GM21529 (cell line): Measurements from ENCODE around the gene CA5B.
"Not testable (repeated sequence)": the region's sequence is repeated elsewhere in the genome, so short reads cannot be mapped to it uniquely, and the experiment has no call there.

Source experiments
- ATAC-seq: cut with Tn5 transposase; IDR thresholded peaks from one replicate; pipeline ENCODE4 v1.9.1; 2021; ENCODE audit not compliant: unreplicated experiment

The CA5B gene, protein sequence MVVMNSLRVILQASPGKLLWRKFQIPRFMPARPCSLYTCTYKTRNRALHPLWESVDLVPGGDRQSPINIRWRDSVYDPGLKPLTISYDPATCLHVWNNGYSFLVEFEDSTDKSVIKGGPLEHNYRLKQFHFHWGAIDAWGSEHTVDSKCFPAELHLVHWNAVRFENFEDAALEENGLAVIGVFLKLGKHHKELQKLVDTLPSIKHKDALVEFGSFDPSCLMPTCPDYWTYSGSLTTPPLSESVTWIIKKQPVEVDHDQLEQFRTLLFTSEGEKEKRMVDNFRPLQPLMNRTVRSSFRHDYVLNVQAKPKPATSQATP

DNA sequence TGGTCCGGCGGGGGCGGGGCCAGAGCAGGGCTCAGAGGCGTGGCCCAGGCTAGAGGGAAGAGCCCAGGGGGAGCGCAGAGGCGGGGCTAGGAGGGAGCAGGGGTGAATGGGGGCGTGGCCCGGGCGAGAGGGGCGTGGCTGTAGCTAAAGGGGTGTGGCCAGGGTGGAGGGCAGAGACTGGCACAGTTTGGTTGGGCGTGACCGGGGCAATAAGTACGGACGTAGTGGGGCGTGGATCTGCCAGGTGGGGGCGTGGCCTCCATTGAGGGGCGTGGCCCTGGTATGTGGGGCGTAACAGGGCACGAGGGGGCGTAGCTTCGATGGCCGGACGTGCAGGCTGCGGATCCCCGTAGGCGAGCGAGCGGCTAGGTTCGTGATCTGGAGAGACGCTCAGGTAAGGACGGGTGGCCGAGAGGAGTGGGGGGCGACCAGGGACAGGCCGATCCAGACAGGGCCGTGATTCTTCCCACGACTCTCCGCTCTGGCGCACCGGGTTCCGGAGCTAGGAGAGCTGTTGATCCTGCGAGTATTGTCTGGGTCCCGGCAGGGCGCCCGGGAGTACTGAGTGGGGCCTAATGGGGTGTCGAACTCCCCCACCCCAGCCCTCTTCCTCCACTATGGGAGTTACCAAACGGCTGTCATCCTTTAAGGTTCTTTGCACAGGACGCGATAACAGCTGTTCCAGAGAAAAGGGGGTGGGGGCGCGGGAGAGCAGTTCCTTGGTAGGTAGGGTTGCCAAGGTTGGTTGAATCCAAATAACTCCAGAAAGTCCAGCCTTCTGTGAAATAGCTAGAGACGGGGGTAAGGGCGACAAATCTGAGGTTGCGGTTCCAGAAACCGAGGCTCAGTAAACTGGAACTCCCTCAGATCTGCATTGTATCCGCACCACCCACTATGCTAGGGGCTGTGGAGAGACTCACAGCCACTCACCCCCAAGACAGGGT, at the start of gene CA5B:
Gene CA5B (plus strand): TSS at position 312 of the 944 bp plus-strand sequence. CDS start 11,754 bp downstream, outside the sequence.
- ATAC-seq, result peak; percentile 94

DNA sequence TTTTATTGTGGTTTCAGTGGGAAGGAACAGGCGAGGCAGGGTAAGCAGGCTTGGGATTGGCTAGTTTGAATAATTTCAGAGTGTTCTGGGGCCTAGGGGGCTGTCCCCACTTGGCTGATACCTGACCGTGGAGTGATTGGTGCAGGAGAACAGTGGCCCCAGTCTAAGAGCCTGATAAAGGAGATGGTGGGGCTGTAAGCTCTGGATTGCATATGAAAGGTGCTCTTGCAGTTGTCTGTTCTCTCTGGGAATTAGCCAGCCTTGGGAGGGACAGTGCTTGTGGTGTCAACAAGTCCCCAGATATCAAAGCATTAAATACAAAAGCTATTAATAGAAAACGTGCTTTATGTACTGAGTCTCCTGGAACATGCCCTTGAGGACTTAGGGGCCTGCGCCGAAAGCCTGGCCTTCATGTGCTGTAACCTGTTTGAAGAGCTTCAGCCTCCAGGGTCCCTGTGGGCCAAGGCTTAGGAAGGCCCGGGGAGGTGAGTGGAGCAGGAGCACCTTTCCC, 43.1 kb upstream of the CA5B start:
- ATAC-seq, result no peak

DNA sequence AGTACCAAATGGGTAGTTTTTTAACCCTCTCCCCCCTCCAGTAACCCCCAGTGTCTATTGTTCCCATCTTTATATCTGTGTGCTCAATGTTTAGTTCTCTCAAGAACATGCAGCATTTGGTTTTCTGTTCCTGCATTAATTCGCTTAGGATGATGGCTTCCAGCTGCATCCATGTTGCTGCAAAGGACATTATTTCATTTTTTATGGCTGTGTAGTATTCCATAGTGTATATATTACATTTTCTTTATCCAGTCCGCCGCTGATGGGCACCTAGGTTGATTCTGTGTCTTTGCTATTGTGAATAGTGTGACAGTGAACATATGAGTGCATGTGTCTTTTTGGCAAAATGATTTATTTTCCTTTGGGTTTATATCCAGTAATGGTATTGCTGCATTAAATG, 41.6 kb upstream of the CA5B start:
- no peak for ATAC-seq

DNA sequence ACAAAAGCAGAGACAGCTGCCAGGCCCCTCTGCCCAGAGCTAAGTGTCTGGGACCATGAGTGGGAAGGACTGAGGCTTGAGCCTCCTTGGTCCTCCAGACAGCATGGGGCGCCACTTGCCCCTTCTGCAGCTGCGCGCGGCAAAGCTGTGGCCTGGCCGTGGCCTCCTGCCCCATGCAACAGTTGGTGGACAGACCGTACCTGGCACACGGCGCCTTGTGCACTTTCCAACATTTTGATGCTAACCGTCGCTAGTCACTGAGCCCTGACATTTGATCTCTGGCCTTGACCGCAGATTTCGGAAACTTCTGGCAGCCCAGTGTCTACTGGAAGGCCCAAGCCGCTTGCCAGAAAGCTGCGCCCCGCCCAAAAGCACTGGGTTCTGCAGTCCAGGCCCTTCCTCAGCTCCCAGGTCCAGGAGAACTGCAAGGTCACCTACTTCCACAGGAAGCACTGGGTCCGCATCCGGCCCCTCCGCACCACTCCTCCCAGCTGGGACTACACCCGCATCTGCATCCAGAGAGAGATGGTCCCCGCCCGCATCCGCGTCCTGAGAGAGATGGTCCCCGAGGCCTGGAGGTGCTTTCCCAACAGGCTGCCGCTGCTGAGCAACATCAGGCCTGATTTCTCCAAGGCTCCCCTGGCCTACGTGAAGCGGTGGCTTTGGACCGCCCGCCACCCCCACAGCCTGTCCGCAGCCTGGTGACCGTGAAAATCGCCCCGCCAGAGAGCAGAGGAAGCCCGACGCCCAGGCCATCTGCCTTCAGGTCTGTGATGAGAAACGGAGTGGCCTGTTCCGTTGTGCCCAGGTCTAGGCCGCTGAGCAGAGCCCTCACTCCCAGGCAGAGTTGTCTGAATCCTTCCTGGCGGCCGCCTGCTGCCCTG, 35.3 kb upstream of the CA5B start:
- no peak for ATAC-seq

DNA sequence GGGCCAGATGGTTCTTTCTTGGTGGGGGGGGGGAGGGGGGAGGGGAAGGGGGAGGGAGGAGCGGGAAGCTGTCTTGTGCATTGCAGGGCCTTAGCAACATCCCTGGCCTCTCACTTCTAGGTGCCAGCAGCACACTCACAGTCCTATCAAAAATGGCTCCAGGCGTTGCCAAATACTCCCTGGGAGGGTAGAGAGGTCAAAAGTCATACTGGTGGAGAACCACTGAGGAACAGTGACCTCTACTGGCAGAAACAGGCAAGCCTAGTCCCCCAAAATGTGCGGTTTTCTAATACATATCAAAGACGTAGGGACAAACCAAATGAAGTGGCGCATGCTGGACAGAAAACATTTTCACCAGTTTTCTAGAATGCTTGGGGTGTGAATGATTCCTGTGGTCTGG, 34.3 kb upstream of the CA5B start:
- ATAC-seq, result peak; percentile 71

DNA sequence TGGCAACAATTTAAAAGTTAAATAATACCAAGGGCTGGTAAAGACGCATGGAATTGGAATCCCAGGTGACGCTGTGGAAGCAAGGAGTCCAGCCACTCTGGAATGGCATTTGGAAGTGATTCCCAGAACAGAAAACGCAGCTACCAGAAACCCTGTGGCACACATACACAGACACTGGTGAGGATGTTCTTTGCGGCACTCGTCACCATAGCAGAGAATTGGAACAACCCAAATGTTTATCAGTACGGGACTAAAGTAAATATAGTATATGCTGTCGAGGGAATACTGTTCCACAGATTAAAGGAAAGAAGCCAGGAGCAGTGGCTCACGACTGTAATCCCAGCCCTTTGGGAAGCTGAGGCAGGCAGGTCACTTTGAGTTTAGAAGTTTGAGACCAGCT, 33.8 kb upstream of the CA5B start:
- not testable (repeated sequence) for ATAC-seq

DNA sequence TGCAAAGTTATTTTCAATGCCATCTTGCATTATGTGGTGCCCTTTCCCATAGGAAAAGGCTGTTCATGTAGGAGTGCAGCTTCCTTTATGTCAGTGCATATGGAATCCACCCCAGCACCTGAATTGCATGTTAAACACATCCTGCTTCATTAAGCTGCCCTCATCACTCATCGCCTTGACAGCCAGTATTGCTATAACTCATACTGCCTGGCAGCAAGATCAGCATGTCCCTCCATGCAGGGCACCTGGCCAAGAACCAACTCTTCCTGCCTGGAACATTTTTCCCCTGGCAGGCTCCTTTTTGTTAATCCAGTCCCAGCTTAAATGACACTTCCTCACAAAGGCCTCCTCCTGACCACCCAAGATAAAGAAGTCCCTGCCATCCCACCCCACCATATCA, 23.5 kb upstream of the CA5B start:
- no peak for ATAC-seq

DNA sequence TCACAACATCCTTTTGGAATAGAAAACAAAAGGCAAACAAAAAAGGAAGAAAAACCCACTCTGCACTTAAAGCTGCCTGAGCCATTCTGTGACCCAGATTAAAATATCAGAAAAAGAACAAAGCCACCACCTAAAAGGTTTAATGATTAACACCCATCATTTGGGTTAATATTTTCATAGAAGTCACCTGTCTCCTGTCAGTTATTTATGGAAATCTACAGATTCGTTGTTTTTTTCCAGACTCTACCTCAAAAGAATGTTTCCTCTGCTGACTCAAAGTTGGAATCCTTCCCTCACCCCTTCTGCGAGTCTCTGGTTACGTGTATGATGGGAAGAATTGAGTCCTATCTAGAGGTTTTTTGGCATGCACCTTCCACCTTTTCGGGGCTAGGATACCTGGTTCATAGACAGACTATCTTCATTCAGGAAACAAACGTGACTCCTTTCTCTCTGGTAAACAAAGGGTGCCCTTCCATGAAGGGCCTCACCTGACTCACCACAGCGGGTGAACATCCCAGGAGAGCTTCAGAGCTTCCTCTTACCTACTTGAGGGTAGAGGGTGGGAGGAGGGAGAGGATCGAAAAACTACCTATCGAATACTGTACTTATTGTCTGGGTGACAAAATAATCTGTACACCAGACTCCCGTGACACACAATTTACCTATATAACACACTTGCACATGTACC, 19.6 kb upstream of the CA5B start:
- ATAC-seq, result no peak

DNA sequence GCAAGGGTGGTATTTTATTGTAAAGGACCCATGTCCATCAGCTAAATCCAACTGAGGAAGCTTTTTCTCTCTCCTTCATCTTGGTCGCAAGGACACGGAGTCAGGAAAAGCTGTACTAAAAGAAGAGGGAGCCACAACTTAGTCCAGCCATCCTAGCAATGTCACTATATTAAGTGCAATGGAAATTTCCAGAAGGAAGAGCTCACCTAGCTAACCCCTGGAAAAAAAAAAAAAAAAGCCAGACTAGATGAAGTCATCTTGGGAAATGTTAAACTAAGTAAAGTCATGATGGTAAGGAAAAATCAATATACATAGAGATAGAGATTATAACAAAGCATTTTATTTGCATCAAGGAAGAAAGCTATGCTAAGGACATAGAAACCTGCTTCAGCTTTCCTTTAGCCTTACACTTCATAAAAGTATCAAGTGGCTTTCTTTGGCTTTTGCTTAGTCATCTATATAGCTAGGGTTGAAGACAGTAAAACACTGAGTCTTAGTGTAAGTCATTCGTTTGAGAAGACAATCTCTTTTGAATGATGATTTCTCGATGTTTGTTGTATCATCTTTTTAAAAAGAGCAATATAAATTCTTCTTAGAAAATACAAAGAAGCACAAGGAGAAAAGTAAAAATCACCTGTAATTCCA, 18.6 kb upstream of the CA5B start:
- no peak for ATAC-seq

DNA sequence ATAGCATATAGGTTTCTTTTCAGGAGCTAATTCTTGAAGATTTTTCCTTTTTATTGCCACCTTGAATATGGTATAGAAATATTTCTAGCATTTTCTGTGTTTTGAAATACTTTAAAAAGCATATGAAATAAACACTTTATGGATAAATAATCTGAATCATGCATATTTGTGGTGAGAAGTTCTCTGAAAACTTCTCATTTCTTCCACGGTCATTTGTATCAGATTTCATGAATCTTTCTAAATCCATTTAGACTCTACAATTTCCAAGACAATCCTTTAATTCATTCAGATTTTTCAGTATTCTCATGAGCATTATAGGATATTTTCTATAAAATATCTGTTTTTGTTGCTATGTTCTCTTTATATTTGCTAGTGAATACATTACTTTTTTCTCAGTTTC, 16.2 kb upstream of the CA5B start:
- ATAC-seq, result no peak

DNA sequence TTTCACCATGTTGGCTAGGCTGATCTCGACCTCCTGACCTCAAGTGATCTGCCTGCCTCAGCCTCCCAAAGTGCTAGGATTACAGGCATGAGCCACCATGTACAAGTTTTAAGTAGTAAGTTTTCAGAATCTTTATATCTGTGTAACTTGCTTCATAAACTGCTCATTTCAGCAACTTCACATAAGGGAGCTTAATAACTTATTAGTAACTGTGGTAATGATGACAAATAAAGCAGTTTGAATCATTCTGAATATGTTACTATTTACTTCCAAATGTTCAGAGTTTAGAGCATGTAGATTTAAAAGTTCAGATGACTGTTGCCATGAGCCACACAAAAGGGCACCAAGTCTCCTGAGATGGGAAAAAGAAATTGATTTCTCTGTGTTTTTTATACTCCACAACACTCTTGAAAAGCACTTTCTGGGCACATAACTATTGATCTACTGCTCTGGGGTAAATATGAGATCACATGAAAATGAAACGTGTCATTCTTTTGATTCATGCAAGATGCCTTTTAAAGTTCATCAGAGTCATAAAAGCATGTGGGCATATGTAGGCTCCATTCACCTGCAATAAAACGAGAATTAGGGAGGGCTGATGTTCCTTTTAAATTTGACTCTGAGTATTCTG, 14.1 kb upstream of the CA5B start:
- no peak for ATAC-seq

DNA sequence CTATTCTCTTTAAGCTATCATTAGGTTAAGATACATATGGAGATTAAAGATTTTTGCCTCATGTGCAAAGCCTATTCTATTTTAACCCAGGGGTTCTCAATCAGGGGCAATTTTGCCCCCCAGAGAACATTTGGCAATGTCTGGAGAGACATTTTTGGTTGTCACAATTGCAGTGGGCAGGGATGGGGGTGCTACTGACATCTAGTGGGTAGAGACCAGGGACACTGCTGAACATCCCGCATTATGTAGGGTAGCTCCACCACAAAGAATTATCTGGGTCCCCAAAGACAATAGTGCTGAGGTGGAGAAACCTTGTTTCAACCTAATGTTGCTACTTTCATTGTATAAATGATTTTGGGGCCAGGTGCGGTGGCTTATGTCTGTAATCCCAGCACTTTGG, 13.2 kb upstream of the CA5B start:
- ATAC-seq, result no peak

DNA sequence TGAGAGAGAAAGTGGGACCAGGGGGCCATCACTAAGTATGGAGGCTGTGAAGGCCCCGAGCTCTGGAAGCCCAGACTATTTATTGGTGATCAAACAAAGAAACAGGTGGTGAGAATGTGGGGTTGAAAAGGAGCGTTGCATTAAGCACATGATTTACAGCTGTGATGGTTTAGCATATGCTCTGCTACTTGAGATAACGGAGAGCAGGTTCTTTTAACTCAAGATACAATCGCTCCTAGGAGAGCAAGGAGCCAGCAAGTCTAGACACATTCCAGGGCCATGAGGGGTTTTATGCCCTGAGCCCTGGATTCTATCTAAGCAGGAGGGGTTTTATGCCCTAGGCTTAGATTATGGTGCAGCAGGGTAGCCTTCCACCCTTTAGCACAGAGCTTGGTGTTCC, 6.7 kb upstream of the CA5B start:
- ATAC-seq, result not testable (repeated sequence)

DNA sequence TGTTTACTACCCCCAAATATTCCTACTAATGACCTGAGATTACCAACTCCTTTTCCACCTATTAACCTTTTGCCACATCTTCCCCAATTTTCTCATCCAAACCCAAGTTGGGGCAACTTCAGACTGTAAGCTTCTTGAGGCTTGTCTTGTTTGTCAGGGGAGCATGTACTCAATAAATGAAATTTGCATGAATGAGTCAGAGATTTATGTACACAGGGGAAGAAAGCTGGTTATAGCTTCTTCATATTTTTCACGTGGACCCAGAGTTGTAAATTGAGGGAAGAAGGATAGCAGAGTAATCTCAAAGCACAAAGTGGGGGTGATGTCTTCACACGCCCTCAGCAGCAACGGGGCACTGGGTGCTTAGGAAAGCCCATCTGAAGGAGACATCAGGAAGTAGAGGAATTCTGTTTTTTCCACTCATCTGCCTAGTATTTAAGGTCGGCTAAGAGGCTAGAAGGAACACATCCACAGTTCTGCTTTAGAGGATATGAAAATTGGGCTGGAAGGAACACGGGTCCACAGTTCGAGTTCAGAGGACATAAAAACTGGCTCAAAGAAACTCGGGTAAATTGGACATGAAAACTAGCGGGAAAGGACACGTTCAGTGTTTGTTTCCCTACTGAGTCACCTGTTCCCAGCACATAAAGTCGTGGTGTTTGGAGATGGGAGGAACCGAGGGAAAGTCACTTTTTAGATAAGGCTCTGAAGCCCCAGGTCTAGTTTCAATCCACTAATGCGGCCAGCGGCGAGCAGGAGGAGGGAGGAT, 696 bp upstream of the CA5B start:
- ATAC-seq, result no peak

DNA sequence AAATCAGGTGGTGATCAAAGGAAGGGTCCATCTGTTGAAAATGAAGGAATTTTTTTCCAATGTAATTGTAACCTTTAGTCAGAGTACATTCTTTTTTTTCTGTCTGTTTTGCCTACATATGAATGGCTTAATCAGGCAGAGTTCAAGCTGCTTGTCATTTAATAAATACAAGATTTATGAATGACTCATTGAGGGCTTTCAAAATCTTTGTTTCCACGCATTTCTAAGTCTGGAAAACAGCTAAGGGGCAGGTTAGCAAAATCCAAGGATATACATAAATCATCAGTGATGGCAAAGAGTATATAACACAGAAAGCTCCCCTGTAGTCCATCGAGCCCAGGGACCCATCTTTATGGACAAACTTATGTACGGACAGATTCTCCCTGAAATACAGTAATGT, 1.8 kb downstream of the CA5B start:
- ATAC-seq, result no peak

DNA sequence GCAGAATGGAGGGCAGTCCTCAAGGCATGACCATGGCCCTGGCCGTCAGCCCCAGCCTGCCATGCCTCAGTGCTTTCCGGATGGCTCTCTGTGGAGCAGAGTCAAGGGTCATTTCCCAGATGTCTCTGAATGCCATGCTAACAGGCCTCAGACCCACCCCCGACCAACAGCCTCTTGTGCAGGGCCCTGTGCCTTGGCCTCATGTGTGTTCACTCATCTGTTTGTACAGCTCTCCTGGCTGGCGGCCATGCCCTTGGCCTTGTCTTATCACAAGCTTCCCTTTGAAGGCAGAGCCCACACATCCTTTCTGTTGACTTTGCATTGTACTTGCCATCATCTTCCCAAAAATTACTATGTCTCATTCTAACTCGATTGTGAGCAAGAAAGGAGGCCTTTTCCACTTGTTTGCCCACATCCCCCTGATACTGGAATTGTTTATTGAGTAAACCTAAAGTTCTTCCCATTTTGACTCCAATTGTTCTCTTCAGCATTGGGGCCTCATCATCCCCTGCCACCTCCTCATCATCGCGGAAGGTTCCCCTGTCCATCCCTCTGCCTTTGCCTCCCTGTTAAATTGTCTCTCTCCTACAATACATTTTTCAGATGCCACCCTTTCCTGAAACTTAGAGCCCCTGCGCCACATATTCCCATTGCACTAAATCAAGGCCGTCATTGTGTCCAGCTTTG, 6.3 kb downstream of the CA5B start:
- ATAC-seq, result no peak

DNA sequence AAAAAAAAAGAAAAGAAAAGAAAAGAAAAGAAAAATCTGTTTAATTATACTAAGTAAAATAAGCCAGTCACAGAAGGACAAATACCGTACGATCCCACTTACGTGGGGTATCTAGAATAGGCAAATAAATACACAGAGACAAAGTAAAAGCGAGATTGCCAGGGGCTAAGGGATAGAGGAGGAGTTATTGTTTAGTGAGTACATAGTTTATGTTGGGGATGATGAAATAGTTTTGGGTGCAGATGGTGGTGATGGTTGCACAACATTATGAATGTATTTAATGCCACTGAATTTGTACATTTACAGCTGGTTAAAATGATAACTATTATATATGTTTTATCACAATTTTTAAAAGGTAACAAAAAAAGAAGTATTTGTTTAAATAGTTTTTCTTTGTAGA, 7.1 kb downstream of the CA5B start:
- ATAC-seq, result no peak

DNA sequence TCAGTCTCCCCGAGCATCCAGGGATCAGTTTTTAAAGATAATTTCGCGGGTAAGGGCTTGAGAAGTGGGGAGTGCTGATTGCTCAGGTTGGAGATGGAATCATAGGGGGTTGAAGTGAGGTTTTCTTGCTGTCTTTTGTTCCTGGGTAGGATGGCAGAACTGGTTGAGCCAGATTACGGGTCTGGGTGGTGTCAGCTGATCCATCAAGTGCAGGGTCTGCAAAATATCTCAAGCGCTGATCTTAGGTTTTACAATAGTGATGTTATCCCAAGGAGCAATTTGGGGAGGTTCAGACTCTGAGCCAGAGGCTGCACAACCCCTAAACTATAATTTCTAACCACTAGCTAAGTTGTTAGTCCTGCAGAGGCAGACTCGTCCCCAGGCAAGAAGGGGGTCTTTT, 8.6 kb downstream of the CA5B start:
- ATAC-seq, result not testable (repeated sequence)
